ENCODE data around the gene KRT82.

DNA sequence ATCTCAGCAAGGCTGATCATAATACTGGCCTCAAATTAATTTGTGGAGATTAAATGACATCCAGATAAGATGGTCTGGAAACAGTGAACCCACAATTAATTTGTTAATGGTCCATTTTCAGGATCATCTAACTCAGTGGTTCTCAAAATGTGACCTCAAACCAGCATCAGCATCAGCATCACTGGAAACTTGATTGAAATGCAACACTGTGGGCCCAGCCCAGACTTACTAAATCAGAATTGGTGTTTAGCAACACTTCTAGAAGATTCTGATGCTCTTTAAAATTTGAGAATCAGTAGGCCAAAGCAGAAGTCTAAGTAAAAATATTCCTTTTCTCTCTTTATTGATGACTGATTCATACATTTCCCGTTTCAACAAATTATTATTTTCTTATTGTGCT lies 10.7 kb upstream of the KRT82 start:
- TF ChIP-seq POLR2A (IDR thresholded peaks at IDR 0.05): no peak
- TF ChIP-seq, protein P1, sequence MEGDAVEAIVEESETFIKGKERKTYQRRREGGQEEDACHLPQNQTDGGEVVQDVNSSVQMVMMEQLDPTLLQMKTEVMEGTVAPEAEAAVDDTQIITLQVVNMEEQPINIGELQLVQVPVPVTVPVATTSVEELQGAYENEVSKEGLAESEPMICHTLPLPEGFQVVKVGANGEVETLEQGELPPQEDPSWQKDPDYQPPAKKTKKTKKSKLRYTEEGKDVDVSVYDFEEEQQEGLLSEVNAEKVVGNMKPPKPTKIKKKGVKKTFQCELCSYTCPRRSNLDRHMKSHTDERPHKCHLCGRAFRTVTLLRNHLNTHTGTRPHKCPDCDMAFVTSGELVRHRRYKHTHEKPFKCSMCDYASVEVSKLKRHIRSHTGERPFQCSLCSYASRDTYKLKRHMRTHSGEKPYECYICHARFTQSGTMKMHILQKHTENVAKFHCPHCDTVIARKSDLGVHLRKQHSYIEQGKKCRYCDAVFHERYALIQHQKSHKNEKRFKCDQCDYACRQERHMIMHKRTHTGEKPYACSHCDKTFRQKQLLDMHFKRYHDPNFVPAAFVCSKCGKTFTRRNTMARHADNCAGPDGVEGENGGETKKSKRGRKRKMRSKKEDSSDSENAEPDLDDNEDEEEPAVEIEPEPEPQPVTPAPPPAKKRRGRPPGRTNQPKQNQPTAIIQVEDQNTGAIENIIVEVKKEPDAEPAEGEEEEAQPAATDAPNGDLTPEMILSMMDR (IDR thresholded peaks at IDR 0.05): no peak

Data from prostate gland (tissue), 2 donors.